ENCODE measurements around the gene AGBL4. TPM values are rescaled to one million over a fixed set of nuclear protein-coding genes. Genes with fewer than 3 reads are reported as not detected.

Gene AGBL4
- total and polyA plus RNA-seq, 7 experiments from 2014 or later: 0.27 TPM; not detected in 6

- no peak overlapping the region for H3K27ac Mint-ChIP-seq
- peaks cover 0 to 3% (median 0%) of the 10 kb centered on the region in 7 donors for H3K4me1 Mint-ChIP-seq
- no peaks in the 10 kb centered on the region for H3K36me3 Mint-ChIP-seq
- H3K4me1 ChIP-seq (ENCODE audit: control insufficient read depth in 2 of 2, insufficient read depth in 2 of 2, low read length in 2 of 2): no peaks in the 10 kb centered on the region
- no peaks in the 10 kb centered on the region for H3K36me3 ChIP-seq (ENCODE audit: control insufficient read depth in 2 of 3, insufficient read depth in 3 of 3, low read length in 3 of 3)
- ChIA-PET CTCF (no interaction called here), POLR2A (no interaction called here)
- DNase-seq (no peak), ATAC-seq (no peak)
- no peaks in the 10 kb centered on the region for H3K27me3 ChIP-seq (ENCODE audit: control insufficient read depth in 2 of 2, insufficient read depth in 2 of 2, low read length in 2 of 2)
- H3K4me3 ChIP-seq (ENCODE audit: low read length): no peak overlapping the region
- H3K27ac ChIP-seq (ENCODE audit: low read depth, low read length): no peak overlapping the region
- intact Hi-C loops (cut with micrococcal nuclease): no loop called here
- no peaks in the 10 kb centered on the region for H3K9me3 Mint-ChIP-seq
- no peaks in the 10 kb centered on the region for H3K9me3 ChIP-seq (ENCODE audit: control insufficient read depth in 2 of 3, low read length in 3 of 3)
- H3K27me3 Mint-ChIP-seq: peaks cover 3 to 24% (median 19%) of the 10 kb centered on the region in 5 donors
- no peak overlapping the region for H3K4me3 Mint-ChIP-seq
Measured at GRCh38 chr1:48572134-48572533, 1451.6 kb downstream of the AGBL4 start.

DNA sequence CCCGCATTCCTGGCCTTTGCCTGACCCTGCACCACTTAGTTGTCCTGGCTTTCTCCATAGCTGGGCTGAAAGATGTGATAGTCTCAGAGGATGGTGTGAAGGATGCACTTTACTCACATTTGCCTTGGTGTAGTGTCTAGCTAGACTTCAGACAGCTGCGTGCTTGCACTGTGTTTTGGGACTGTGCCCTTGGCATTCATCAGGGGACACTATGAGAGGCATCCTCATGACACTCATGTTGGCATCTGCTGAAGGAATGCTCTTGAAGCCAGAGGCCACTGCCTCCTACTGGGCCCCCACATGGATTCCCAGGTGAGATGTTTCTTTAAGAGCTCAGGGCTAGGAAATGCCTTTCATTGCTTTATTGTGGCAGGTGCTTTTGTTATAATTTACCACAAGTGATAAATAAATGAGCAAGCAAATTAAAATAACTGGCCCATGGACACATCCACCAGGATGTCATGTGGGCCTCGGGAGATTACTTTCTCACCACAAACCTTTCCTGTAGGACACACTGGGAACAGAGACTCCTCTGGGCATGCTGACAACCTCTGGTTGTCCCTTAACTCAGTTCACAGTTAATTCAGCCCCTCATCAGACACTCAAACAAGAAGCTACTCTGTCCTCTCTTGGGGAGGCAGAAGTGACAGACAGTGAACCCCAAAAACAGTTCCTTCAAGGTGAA, 1452.3 kb downstream of the AGBL4 start:
- Histone ChIP-seq H3K27ac (ENCODE audit: low read depth, low read length) (no peak overlapping the region), H3K9me3 (ENCODE audit: control insufficient read depth in 2 of 3, low read length in 3 of 3) (no peaks in the 10 kb centered on the region), H3K4me1 (ENCODE audit: control insufficient read depth in 2 of 2, insufficient read depth in 2 of 2, low read length in 2 of 2) (no peaks in the 10 kb centered on the region), H3K36me3 (ENCODE audit: control insufficient read depth in 2 of 3, insufficient read depth in 3 of 3, low read length in 3 of 3) (no peaks in the 10 kb centered on the region), H3K4me3 (ENCODE audit: low read length) (no peak overlapping the region), H3K27me3 (ENCODE audit: control insufficient read depth in 2 of 2, insufficient read depth in 2 of 2, low read length in 2 of 2) (no peaks in the 10 kb centered on the region)
- Mint-ChIP-seq H3K4me1 (peaks cover 0 to 3% (median 0%) of the 10 kb centered on the region in 7 donors), H3K4me3 (no peak overlapping the region), H3K27ac (no peak overlapping the region), H3K36me3 (no peaks in the 10 kb centered on the region), H3K27me3 (peaks cover 3 to 24% (median 19%) of the 10 kb centered on the region in 5 donors), H3K9me3 (no peaks in the 10 kb centered on the region)
- intact Hi-C loops (cut with micrococcal nuclease): no loop called here
- DNase-seq: no peak
- ChIA-PET POLR2A (no interaction called here), CTCF (no interaction called here)
- ATAC-seq: no peak

DNA sequence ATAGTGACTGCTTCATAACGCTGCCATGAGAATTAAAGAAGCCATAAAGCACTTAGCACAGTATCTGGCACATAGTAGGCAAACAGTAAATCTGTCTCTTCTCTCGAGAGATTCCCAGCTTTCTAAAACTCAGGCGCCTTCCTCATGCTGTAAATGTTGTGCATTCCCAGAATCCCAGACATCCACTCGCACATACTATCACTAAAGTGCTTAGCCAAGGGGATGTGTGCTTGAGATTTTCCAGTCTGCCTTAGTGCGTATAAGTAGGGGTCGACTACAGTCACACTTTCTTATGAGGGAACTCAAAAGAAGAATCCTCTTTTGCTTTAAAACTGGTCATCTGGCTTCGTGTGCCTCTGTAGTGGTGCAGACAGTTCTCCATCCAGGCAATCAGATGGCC, 1453.2 kb downstream of the AGBL4 start:
- Mint-ChIP-seq H3K36me3 (no peaks in the 10 kb centered on the region), H3K27me3 (peaks cover 3 to 27% (median 15%) of the 10 kb centered on the region in 5 donors), H3K9me3 (peaks cover 0 to 5% (median 0%) of the 10 kb centered on the region in 11 donors), H3K27ac (no peak overlapping the region), H3K4me3 (no peak overlapping the region), H3K4me1 (peaks cover 0 to 3% (median 0%) of the 10 kb centered on the region in 7 donors)
- H3K27me3 ChIP-seq (ENCODE audit: control insufficient read depth in 2 of 2, insufficient read depth in 2 of 2, low read length in 2 of 2): no peaks in the 10 kb centered on the region
- POLR2A ChIA-PET: no interaction called here
- no peaks in the 10 kb centered on the region for H3K4me1 ChIP-seq (ENCODE audit: control insufficient read depth in 2 of 2, insufficient read depth in 2 of 2, low read length in 2 of 2)
- no peaks in the 10 kb centered on the region for H3K36me3 ChIP-seq (ENCODE audit: control insufficient read depth in 2 of 3, insufficient read depth in 3 of 3, low read length in 3 of 3)
- no peaks in the 10 kb centered on the region for H3K9me3 ChIP-seq (ENCODE audit: control insufficient read depth in 2 of 3, low read length in 3 of 3)
- no peak for ATAC-seq
- DNase-seq: no peak
- intact Hi-C loops (cut with micrococcal nuclease): no loop called here
- CTCF ChIA-PET: no interaction called here
- no peak overlapping the region for H3K27ac ChIP-seq (ENCODE audit: low read depth, low read length)
- no peak overlapping the region for H3K4me3 ChIP-seq (ENCODE audit: low read length)

- Mint-ChIP-seq H3K27ac (no peak overlapping the region), H3K4me3 (no peak overlapping the region), H3K36me3 (no peaks in the 10 kb centered on the region), H3K9me3 (peaks cover 0 to 5% (median 0%) of the 10 kb centered on the region in 11 donors), H3K4me1 (peaks cover 0 to 3% (median 0%) of the 10 kb centered on the region in 7 donors), H3K27me3 (peaks cover 3 to 37% (median 14%) of the 10 kb centered on the region in 5 donors)
- ChIA-PET POLR2A (no interaction called here), CTCF (no interaction called here)
- Histone ChIP-seq H3K4me1 (ENCODE audit: control insufficient read depth in 2 of 2, insufficient read depth in 2 of 2, low read length in 2 of 2) (no peaks in the 10 kb centered on the region), H3K36me3 (ENCODE audit: control insufficient read depth in 2 of 3, insufficient read depth in 3 of 3, low read length in 3 of 3) (no peaks in the 10 kb centered on the region), H3K4me3 (ENCODE audit: low read length) (no peak overlapping the region), H3K9me3 (ENCODE audit: control insufficient read depth in 2 of 3, low read length in 3 of 3) (no peaks in the 10 kb centered on the region), H3K27ac (ENCODE audit: low read depth, low read length) (no peak overlapping the region), H3K27me3 (ENCODE audit: control insufficient read depth in 2 of 2, insufficient read depth in 2 of 2, low read length in 2 of 2) (no peaks in the 10 kb centered on the region)
- no peak for DNase-seq
- intact Hi-C loops (cut with micrococcal nuclease): no loop called here
- no peak for ATAC-seq
Measured at GRCh38 chr1:48568501-48568900, 1455.3 kb downstream of the AGBL4 start.

DNA sequence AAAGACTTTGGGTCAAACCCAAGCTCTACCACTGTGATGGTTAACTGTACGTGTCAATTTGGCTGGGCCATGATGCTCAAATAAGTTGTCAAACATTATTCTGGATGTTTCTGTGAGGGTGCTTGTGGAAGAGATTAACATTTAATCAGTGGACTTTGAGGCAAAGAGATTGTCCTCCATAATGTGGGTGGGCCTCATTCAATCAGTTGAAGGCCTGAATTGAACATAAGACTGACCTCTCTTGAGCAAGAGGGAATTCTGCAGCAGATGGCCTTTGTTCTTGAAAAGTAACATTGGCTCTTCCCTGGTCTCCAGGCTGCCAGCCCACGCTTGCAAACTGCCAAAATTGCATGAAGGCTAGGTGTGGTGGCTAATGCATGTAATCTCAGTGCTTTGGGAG, 1457.3 kb downstream of the AGBL4 start:
- H3K36me3 ChIP-seq (ENCODE audit: control insufficient read depth in 2 of 3, insufficient read depth in 3 of 3, low read length in 3 of 3): no peaks in the 10 kb centered on the region
- Mint-ChIP-seq H3K36me3 (no peaks in the 10 kb centered on the region), H3K27ac (no peak overlapping the region), H3K27me3 (peaks cover 0 to 31% (median 11%) of the 10 kb centered on the region in 5 donors), H3K4me1 (peaks cover 0 to 2% (median 0%) of the 10 kb centered on the region in 7 donors), H3K4me3 (no peak overlapping the region), H3K9me3 (peaks cover 0 to 5% (median 0%) of the 10 kb centered on the region in 11 donors)
- no peaks in the 10 kb centered on the region for H3K4me1 ChIP-seq (ENCODE audit: control insufficient read depth in 2 of 2, insufficient read depth in 2 of 2, low read length in 2 of 2)
- H3K27ac ChIP-seq (ENCODE audit: low read depth, low read length): no peak overlapping the region
- H3K27me3 ChIP-seq (ENCODE audit: control insufficient read depth in 2 of 2, insufficient read depth in 2 of 2, low read length in 2 of 2): no peaks in the 10 kb centered on the region
- no peak overlapping the region for H3K4me3 ChIP-seq (ENCODE audit: low read length)
- no peaks in the 10 kb centered on the region for H3K9me3 ChIP-seq (ENCODE audit: control insufficient read depth in 2 of 3, low read length in 3 of 3)
- ChIA-PET CTCF (no interaction called here), POLR2A (no interaction called here)
- DNase-seq (no peak), ATAC-seq (no peak)
- intact Hi-C loops (cut with micrococcal nuclease): no loop called here

DNA sequence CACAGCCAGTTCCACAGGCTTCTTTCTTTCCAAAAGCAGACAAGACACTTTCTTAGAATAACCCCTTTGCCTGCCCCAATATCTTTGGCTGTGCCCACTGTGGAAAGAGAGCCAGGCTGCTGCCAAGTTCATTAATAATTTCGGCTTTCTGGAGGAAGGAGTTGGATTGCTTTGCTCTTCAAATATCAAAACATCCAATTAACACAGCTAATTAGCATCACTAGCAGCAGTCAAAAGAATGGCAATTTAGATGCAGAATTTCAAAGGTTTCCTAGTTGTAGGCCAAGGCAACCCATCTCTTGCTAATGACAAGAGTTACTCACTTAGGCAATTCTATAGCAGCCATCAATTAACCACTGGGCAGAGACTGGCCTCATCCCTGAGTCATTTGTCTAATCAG, 1460.7 kb downstream of the AGBL4 start:
- intact Hi-C loops (cut with micrococcal nuclease): no loop called here
- CTCF ChIA-PET: no interaction called here
- no peaks in the 10 kb centered on the region for H3K4me1 ChIP-seq (ENCODE audit: control insufficient read depth in 2 of 2, insufficient read depth in 2 of 2, low read length in 2 of 2)
- no peak overlapping the region for H3K4me3 ChIP-seq (ENCODE audit: low read length)
- peaks cover 0 to 41% (median 25%) of the 10 kb centered on the region in 5 donors for H3K27me3 Mint-ChIP-seq
- no peaks in the 10 kb centered on the region for H3K27me3 ChIP-seq (ENCODE audit: control insufficient read depth in 2 of 2, insufficient read depth in 2 of 2, low read length in 2 of 2)
- H3K27ac ChIP-seq (ENCODE audit: low read depth, low read length): no peak overlapping the region
- DNase-seq (no peak), ATAC-seq (no peak)
- H3K36me3 Mint-ChIP-seq: no peaks in the 10 kb centered on the region
- H3K9me3 Mint-ChIP-seq: peaks cover 0 to 5% (median 0%) of the 10 kb centered on the region in 11 donors
- H3K36me3 ChIP-seq (ENCODE audit: control insufficient read depth in 2 of 3, insufficient read depth in 3 of 3, low read length in 3 of 3): no peaks in the 10 kb centered on the region
- POLR2A ChIA-PET: no interaction called here
- no peaks in the 10 kb centered on the region for H3K9me3 ChIP-seq (ENCODE audit: control insufficient read depth in 2 of 3, low read length in 3 of 3)
- H3K4me1 Mint-ChIP-seq: peaks cover 0 to 4% (median 0%) of the 10 kb centered on the region in 7 donors
- no peak overlapping the region for H3K27ac Mint-ChIP-seq
- no peak overlapping the region for H3K4me3 Mint-ChIP-seq

- Mint-ChIP-seq H3K27me3 (peaks cover 0 to 41% (median 25%) of the 10 kb centered on the region in 5 donors), H3K4me1 (peaks cover 0 to 4% (median 0%) of the 10 kb centered on the region in 7 donors), H3K36me3 (no peaks in the 10 kb centered on the region), H3K4me3 (no peak overlapping the region), H3K9me3 (peaks cover 0 to 5% (median 0%) of the 10 kb centered on the region in 11 donors), H3K27ac (no peak overlapping the region)
- Histone ChIP-seq H3K27ac (ENCODE audit: low read depth, low read length) (no peak overlapping the region), H3K27me3 (ENCODE audit: control insufficient read depth in 2 of 2, insufficient read depth in 2 of 2, low read length in 2 of 2) (no peaks in the 10 kb centered on the region), H3K36me3 (ENCODE audit: control insufficient read depth in 2 of 3, insufficient read depth in 3 of 3, low read length in 3 of 3) (no peaks in the 10 kb centered on the region), H3K4me3 (ENCODE audit: low read length) (no peak overlapping the region), H3K4me1 (ENCODE audit: control insufficient read depth in 2 of 2, insufficient read depth in 2 of 2, low read length in 2 of 2) (no peaks in the 10 kb centered on the region), H3K9me3 (ENCODE audit: control insufficient read depth in 2 of 3, low read length in 3 of 3) (no peaks in the 10 kb centered on the region)
- ChIA-PET POLR2A (no interaction called here), CTCF (no interaction called here)
- intact Hi-C loops (cut with micrococcal nuclease): no loop called here
- DNase-seq: no peak
- ATAC-seq: no peak
Measured at GRCh38 chr1:48561444-48561843, 1462.3 kb downstream of the AGBL4 start.

Measured in naive thymus-derived CD4-positive, alpha-beta T cell (primary cell).